Fibroblast of lung (primary cell): ENCODE data around the gene JAKMIP3. TPM values are rescaled to one million over a fixed set of nuclear protein-coding genes. Genes with fewer than 3 reads are reported as not detected.

Experiments used
- DNase-seq, 2 donors: peaks; one replicate each; pipeline versions ENCODE4 v3.0.0 to v3.0.0-alpha.2; 2010; ENCODE audit warnings: low read depth in 2 of 2
- H2AFZ ChIP-seq: 2 replicates; pipeline ENCODE4 v1.5.1; 2012; ENCODE audit warnings: low read length, control low read depth, inconsistent platforms
- H3K27ac ChIP-seq: 2 replicates; pipeline ENCODE4 v1.5.1; 2011; ENCODE audit warnings: low read length, control low read depth; ENCODE audit not compliant: insufficient read depth
- H3K27me3 ChIP-seq: 2 replicates; pipeline ENCODE4 v1.5.1; 2011; ENCODE audit warnings: mild to moderate bottlenecking, low read length; ENCODE audit not compliant: control insufficient read depth, insufficient read depth
- H3K36me3 ChIP-seq: 2 replicates; pipeline ENCODE4 v1.5.1; 2011; ENCODE audit warnings: low read length; ENCODE audit not compliant: control insufficient read depth, insufficient read depth
- H3K4me1 ChIP-seq: 2 replicates; pipeline ENCODE4 v1.5.1; 2011; ENCODE audit warnings: low read length; ENCODE audit not compliant: control insufficient read depth, insufficient read depth; ENCODE audit errors: extremely low read depth
- H3K4me2 ChIP-seq: 2 replicates; pipeline ENCODE4 v1.5.1; 2011; ENCODE audit warnings: low read length, control low read depth; ENCODE audit not compliant: insufficient read depth; ENCODE audit errors: extremely low read depth
- H3K4me3 ChIP-seq, 4 experiments: fragments of 200-600 bp in 1 of 4; sonication (generic) in 1 of 4; replicated peaks in 1 of 4; 2 replicates each; pipeline ENCODE4 v1.5.1; 2011 to 2016; ENCODE audit warnings: low read length in 4 of 4, low read depth in 3 of 4, mild to moderate bottlenecking in 3 of 4, control low read depth in 2 of 4, inconsistent platforms in 1 of 4, mixed read lengths in 1 of 4; ENCODE audit not compliant: insufficient read depth in 1 of 4; ENCODE audit errors: control extremely low read depth in 1 of 4
- H3K79me2 ChIP-seq: 2 replicates; pipeline ENCODE4 v1.5.1; 2012; ENCODE audit warnings: mild to moderate bottlenecking, low read length, inconsistent platforms; ENCODE audit not compliant: control insufficient read depth, insufficient read depth
- H3K9ac ChIP-seq: 2 replicates; pipeline ENCODE4 v1.5.1; 2011; ENCODE audit warnings: mild to moderate bottlenecking, low read length, control low read depth; ENCODE audit not compliant: insufficient read depth
- H3K9me3 ChIP-seq: 2 replicates; pipeline ENCODE4 v1.5.1; 2012; ENCODE audit warnings: low read depth, low read length; ENCODE audit not compliant: control insufficient read depth, insufficient read depth
- H4K20me1 ChIP-seq: 2 replicates; pipeline ENCODE4 v1.5.1; 2011; ENCODE audit warnings: low read length; ENCODE audit not compliant: control insufficient read depth, insufficient read depth; ENCODE audit errors: extremely low read depth
- CTCF ChIP-seq, 2 donors: IDR thresholded peaks in 1 of 2; conservative IDR thresholded peaks in 1 of 2; 1 replicate in 1 of 2; 2 replicates in 1 of 2; pipeline ENCODE4 v1.5.1; 2011 to 2012; ENCODE audit warnings: low read length in 2 of 2, control low read depth in 1 of 2, inconsistent platforms in 1 of 2, low read depth in 1 of 2, mild to moderate bottlenecking in 1 of 2
- EZH2 ChIP-seq: IDR thresholded peaks from 2 replicates; pipeline ENCODE4 v1.5.1; 2012; ENCODE audit warnings: low read length, control low read depth, mild to moderate bottlenecking; ENCODE audit errors: missing control alignments
- polyA plus RNA-seq, 2 donors: library from polyadenylated mRNA; depleted of rRNA in 1 of 2; stranded (reverse) in 1 of 2; unstranded in 1 of 2; fragments of >200 nt; gene quantifications; 2 replicates each; pipeline ENCODE4 v1.2.1, GENCODE V29; 2011 to 2012; ENCODE audit warnings: missing spikeins in 1 of 2
- total RNA-seq: library from RNA; depleted of rRNA; stranded (reverse); fragments of >200 nt; gene quantifications from 2 replicates; pipeline ENCODE4 v1.2.1, GENCODE V29; 2014

The JAKMIP3 gene
- total and polyA plus RNA-seq, 2 donors (not counting 1 experiment from before 2014, with no cell fraction given): 0.17 TPM

- no peak overlapping the region for H2AFZ ChIP-seq
- no peaks in the 10 kb centered on the region for H3K4me1 ChIP-seq
- no peaks in the 10 kb centered on the region for H4K20me1 ChIP-seq
- H3K9ac ChIP-seq: no peak overlapping the region
- no peaks in the 10 kb centered on the region for H3K27me3 ChIP-seq
- DNase-seq: no peak
- no peak for TF ChIP-seq EZH2
- no peak for TF ChIP-seq CTCF (conservative IDR thresholded peaks at IDR 0.05 in 1 of 2, IDR thresholded peaks at IDR 0.05 in 1 of 2; ENCODE audit: low read depth in 1 of 2, low read length in 2 of 2)
- H3K79me2 ChIP-seq: no peaks in the 10 kb centered on the region
- H3K4me2 ChIP-seq: no peak overlapping the region
- no peaks in the 10 kb centered on the region for H3K36me3 ChIP-seq
- no peak overlapping the region for H3K27ac ChIP-seq
- no peaks in the 10 kb centered on the region for H3K9me3 ChIP-seq
- no peak overlapping the region for H3K4me3 ChIP-seq
Observed at GRCh38 chr10:132019366-132019765, 46.4 kb upstream of the JAKMIP3 start.

GRCh38 chr10:132020456-132020855, 45.3 kb upstream of the JAKMIP3 start:
- Histone ChIP-seq H3K27ac (no peak overlapping the region), H3K36me3 (no peaks in the 10 kb centered on the region), H3K4me2 (no peak overlapping the region), H3K27me3 (no peaks in the 10 kb centered on the region), H3K4me3 (no peak overlapping the region), H2AFZ (no peak overlapping the region), H3K9me3 (no peaks in the 10 kb centered on the region), H3K9ac (no peak overlapping the region), H3K4me1 (no peaks in the 10 kb centered on the region), H4K20me1 (no peaks in the 10 kb centered on the region), H3K79me2 (no peaks in the 10 kb centered on the region)
- DNase-seq: no peak
- no peak for TF ChIP-seq EZH2
- TF ChIP-seq CTCF (conservative IDR thresholded peaks at IDR 0.05 in 1 of 2, IDR thresholded peaks at IDR 0.05 in 1 of 2; ENCODE audit: low read depth in 1 of 2, low read length in 2 of 2): no peak

GRCh38 chr10:132021046-132021445, 44.7 kb upstream of the JAKMIP3 start:
- Histone ChIP-seq H3K4me3 (no peak overlapping the region), H3K9ac (no peak overlapping the region), H2AFZ (no peak overlapping the region), H3K36me3 (no peaks in the 10 kb centered on the region), H3K79me2 (no peaks in the 10 kb centered on the region), H4K20me1 (no peaks in the 10 kb centered on the region), H3K27ac (no peak overlapping the region), H3K4me2 (no peak overlapping the region), H3K9me3 (no peaks in the 10 kb centered on the region), H3K4me1 (no peaks in the 10 kb centered on the region), H3K27me3 (no peaks in the 10 kb centered on the region)
- DNase-seq: no peak
- no peak for TF ChIP-seq EZH2
- no peak for TF ChIP-seq CTCF (conservative IDR thresholded peaks at IDR 0.05 in 1 of 2, IDR thresholded peaks at IDR 0.05 in 1 of 2; ENCODE audit: low read depth in 1 of 2, low read length in 2 of 2)
